Gastroesophageal sphincter (tissue), 3 donors: Measurements from ENCODE around the gene AURKAIP1.

Experiments
- CTCF ChIP-seq, 4 experiments: fragments of 200-600 bp in 2 of 4; fragments of 450-650 bp in 2 of 4; sonication (generic) in 1 of 4; IDR thresholded peaks; one replicate each; pipeline ENCODE4 v1.5.1; 2017 to 2019; ENCODE audit warnings: antibody characterized with exemption in 4 of 4, mild to moderate bottlenecking in 2 of 4, moderate library complexity in 2 of 4
- EP300 ChIP-seq: sonication (generic); formaldehyde crosslinking; IDR thresholded peaks from one replicate; pipeline ENCODE4 v1.6.1; 2017; ENCODE audit warnings: antibody characterized with exemption, mild to moderate bottlenecking
- POLR2AphosphoS5 ChIP-seq: sonication (generic); formaldehyde crosslinking; IDR thresholded peaks from one replicate; pipeline ENCODE4 v1.6.1; 2017; ENCODE audit warnings: antibody characterized with exemption

GRCh38 chr1:1419813-1420653 is 45.0 kb upstream of the AURKAIP1 start:
- TF ChIP-seq POLR2AphosphoS5 = no peak
- peak in 2 of 4 experiments; percentile 23 to 26 for TF ChIP-seq CTCF (IDR thresholded peaks at IDR 0.05)
- TF ChIP-seq EP300 = no peak
